CD4-positive, alpha-beta memory T cell (primary cell): ENCODE results near the gene GARRE1. TPM values are rescaled to one million over a fixed set of nuclear protein-coding genes. Genes with fewer than 3 reads are reported as not detected.

ENCODE experiments used
- CTCF ChIA-PET: fragments of 350-600 bp; sonication (Branson Sonifier 250); formaldehyde crosslinking; loops from one replicate; lab custom pipeline; 2021; ENCODE audit warnings: inconsistent platforms; ENCODE audit not compliant: partially characterized antibody; lab: Charles Lee
- POLR2A ChIA-PET: fragments of 350-600 bp; sonication (Branson Sonifier 250); formaldehyde crosslinking; loops from one replicate; lab custom pipeline; 2021; ENCODE audit not compliant: partially characterized antibody; lab: Charles Lee
- DNase-seq, 5 donors: peaks; one replicate each; pipeline versions ENCODE4 v3.0.0 to v3.0.0-alpha.2; 2020 to 2022; ENCODE audit warnings: mixed read lengths in 1 of 5
- H3K27ac ChIP-seq: one replicate; pipeline ENCODE4 v1.7.0; 2013; ENCODE audit warnings: low read depth, low read length
- H3K27me3 ChIP-seq: 2 replicates; pipeline ENCODE4 v1.7.0; 2013; ENCODE audit warnings: mild to moderate bottlenecking, low read length, moderate library complexity; ENCODE audit not compliant: insufficient read depth
- H3K36me3 ChIP-seq: 2 replicates; pipeline ENCODE4 v1.7.0; 2013; ENCODE audit warnings: mild to moderate bottlenecking, low read length, moderate library complexity; ENCODE audit not compliant: insufficient read depth
- H3K4me1 ChIP-seq: 2 replicates; pipeline ENCODE4 v1.7.0; 2013; ENCODE audit warnings: mild to moderate bottlenecking, low read length, moderate library complexity; ENCODE audit not compliant: insufficient read depth
- H3K4me3 ChIP-seq, 2 donors: one replicate each; pipeline ENCODE4 v1.7.0; 2013; ENCODE audit warnings: low read length in 2 of 2, mild to moderate bottlenecking in 1 of 2
- H3K9me3 ChIP-seq, 2 donors: one replicate each; pipeline ENCODE4 v1.7.0; 2013; ENCODE audit warnings: low read length in 2 of 2, control low read depth in 1 of 2; ENCODE audit not compliant: control insufficient read depth in 1 of 2
- H3K27ac Mint-ChIP-seq, 7 donors: one replicate each; pipeline ENCODE4 v1.8.0; 2020 to 2021; ENCODE audit warnings: mixed read lengths in 7 of 7, mild to moderate bottlenecking in 6 of 7, inconsistent platforms in 3 of 7, moderate library complexity in 3 of 7
- H3K27me3 Mint-ChIP-seq, 2 donors: one replicate each; pipeline ENCODE4 v1.8.0; 2020 to 2021; ENCODE audit warnings: mixed read lengths in 2 of 2
- H3K36me3 Mint-ChIP-seq, 2 donors: one replicate each; pipeline ENCODE4 v1.8.0; 2020 to 2021; ENCODE audit warnings: mixed read lengths in 2 of 2, inconsistent platforms in 1 of 2, mild to moderate bottlenecking in 1 of 2
- H3K4me1 Mint-ChIP-seq, 4 donors: one replicate each; pipeline ENCODE4 v1.8.0; 2020 to 2021; ENCODE audit warnings: mixed read lengths in 4 of 4, mild to moderate bottlenecking in 1 of 4
- H3K4me3 Mint-ChIP-seq, 8 donors: one replicate each; pipeline ENCODE4 v1.8.0; 2020 to 2021; ENCODE audit warnings: mixed read lengths in 8 of 8, mild to moderate bottlenecking in 7 of 8, moderate library complexity in 6 of 8, inconsistent platforms in 3 of 8
- H3K9me3 Mint-ChIP-seq, 8 donors: one replicate each; pipeline ENCODE4 v1.8.0; 2020 to 2021; ENCODE audit warnings: mixed read lengths in 8 of 8, mild to moderate bottlenecking in 5 of 8, inconsistent platforms in 3 of 8, moderate library complexity in 1 of 8
- intact Hi-C: fragments of 100-400 bp; cut with micrococcal nuclease; formaldehyde crosslinking; loops from one replicate; pipeline ENCODE4 v1.15.1; 2023
- polyA plus RNA-seq, 2 donors: library from polyadenylated mRNA; unstranded; fragments of 300-500 nt; fragmentation: Illumina TruSeq; gene quantifications; one replicate each; pipeline ENCODE4 v1.2.3, GENCODE V29; 2021
- total RNA-seq, 2 experiments: library from RNA; stranded (reverse); gene quantifications; one replicate each; pipeline ENCODE4 v1.2.3, GENCODE V29; 2021

GARRE1 gene
- total and polyA plus RNA-seq, 4 experiments from 2014 or later, result 3.5 to 48.2 (median 26.9) TPM

GRCh38 chr19:34300962-34301361, 46.6 kb downstream of the GARRE1 start:
- H3K4me1 ChIP-seq, result peaks cover 3% of the 10 kb centered on the region
- DNase-seq, result no peak
- no peaks in the 10 kb centered on the region for H3K27me3 ChIP-seq
- intact Hi-C loops, result no loop called here
- H3K36me3 Mint-ChIP-seq, result peaks cover 23 to 39% of the 10 kb centered on the region in 2 donors
- H3K27me3 Mint-ChIP-seq, result no peaks in the 10 kb centered on the region
- peaks cover 5 to 24% (median 12%) of the 10 kb centered on the region in 4 donors for H3K4me1 Mint-ChIP-seq
- no peak overlapping the region for H3K4me3 Mint-ChIP-seq
- H3K27ac ChIP-seq, result no peak overlapping the region
- peak overlapping the region in 4 of 7 donors; percentile 24 to 65 (median 58) for H3K27ac Mint-ChIP-seq
- H3K36me3 ChIP-seq, result peaks cover 7% of the 10 kb centered on the region
- no peak overlapping the region for H3K4me3 ChIP-seq
- ChIA-PET CTCF (interaction anchor here (0.7 to 1.4 kb wide), 2 partner anchors 13 to 15 kb away, joined by 3 to 4 read pairs; no protein-coding TSS in a partner anchor), POLR2A (interaction anchor here (0.6 kb wide), 1 partner anchor 45 kb away, joined by 3 read pairs; no protein-coding TSS in a partner anchor)
- H3K9me3 Mint-ChIP-seq, result no peaks in the 10 kb centered on the region
- H3K9me3 ChIP-seq, result no peaks in the 10 kb centered on the region

Other genes with a start within 250 kb of the GARRE1 start
- 100 to 1,000 TPM; 158 to 168 TPM for gene LSM14A, start 82.0 kb upstream of the GARRE1 start, total RNA-seq
- 100 to 1,000 TPM; 172 to 176 TPM for gene LSM14A, start 82.0 kb upstream of the GARRE1 start, polyA plus RNA-seq
- 100 to 1,000 TPM; 121 to 127 TPM for gene GPI, start 110.6 kb downstream of the GARRE1 start, total RNA-seq
- 100 to 1,000 TPM; 127 to 156 TPM for gene GPI, start 110.6 kb downstream of the GARRE1 start, polyA plus RNA-seq
- 10 to 100 TPM in 1 of 2 experiments, 1 to 10 TPM in 1; 8.8 to 12.3 TPM for gene PDCD2L, start 149.8 kb downstream of the GARRE1 start, total RNA-seq
- 10 to 100 TPM; 11.4 to 18.9 TPM for gene PDCD2L, start 149.8 kb downstream of the GARRE1 start, polyA plus RNA-seq
- gene UBA2, start 173.8 kb downstream of the GARRE1 start, total RNA-seq, result 10 to 100 TPM; 74.9 to 78.7 TPM
- gene UBA2, start 173.8 kb downstream of the GARRE1 start, polyA plus RNA-seq, result 100 to 1,000 TPM; 102 to 108 TPM
- under 1 TPM; 0.23 to 0.39 TPM for gene WTIP, start 227.2 kb downstream of the GARRE1 start, total RNA-seq
- gene WTIP, start 227.2 kb downstream of the GARRE1 start, polyA plus RNA-seq, result not detected